ENCODE results near the gene CLDN6. TPM values are rescaled to one million over a fixed set of nuclear protein-coding genes. Genes with fewer than 3 reads are reported as not detected.

The CLDN6 gene
- total and polyA plus RNA-seq, 2 experiments from 2014 or later, result 0.33 TPM; not detected in 1

DNA sequence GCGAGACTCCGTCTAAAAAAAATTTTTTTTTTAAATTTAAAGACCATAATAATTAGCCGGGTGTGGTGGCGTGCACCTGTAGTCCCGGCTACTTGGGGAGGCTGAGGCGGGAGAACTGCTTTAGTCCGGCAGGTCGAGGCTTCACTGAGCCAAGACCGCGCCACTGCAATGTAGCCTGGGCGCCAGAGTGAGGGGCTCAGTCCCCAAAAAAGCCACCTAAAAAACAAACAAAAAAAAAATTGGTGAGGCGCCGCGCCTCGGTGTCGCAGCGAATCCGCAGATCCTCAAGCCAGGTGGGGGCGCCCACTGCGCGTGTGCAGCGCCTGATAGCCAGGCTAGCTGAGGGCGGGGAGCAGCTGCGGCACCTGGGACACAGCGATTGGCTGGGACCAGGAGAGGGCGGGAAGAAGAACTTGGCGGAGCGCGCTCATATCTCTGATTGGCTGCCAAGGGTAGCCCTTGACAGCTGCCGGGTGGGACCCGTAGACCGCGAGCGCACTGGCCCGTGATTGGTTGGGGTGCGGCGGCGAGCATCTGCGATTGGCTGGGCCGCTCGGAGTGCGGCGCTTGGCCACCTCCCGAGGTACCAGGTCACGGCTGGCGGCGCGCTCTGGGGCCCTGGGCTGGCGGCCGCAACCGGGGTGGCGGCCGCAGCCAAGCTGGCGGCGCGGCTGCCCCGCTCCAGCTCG, 14.3 kb downstream of the CLDN6 start:
- Histone ChIP-seq H4K20me1 (ENCODE audit: insufficient read depth) (no peaks in the 10 kb centered on the region), H3K4me3 (peak overlapping the region; percentile 51; the same call in 1 of the 2 replicates), H3K4me2 (ENCODE audit: unreplicated experiment) (no peak overlapping the region), H3K4me1 (ENCODE audit: insufficient read depth) (no peaks in the 10 kb centered on the region), H3K9me3 (ENCODE audit: low read depth) (no peaks in the 10 kb centered on the region), H3K27ac (no peak overlapping the region), H2AFZ (no peak overlapping the region), H3K79me2 (ENCODE audit: insufficient read depth) (no peaks in the 10 kb centered on the region), H3K9me2 (ENCODE audit: insufficient read depth) (no peaks in the 10 kb centered on the region), H3K27me3 (replicated peaks; ENCODE audit: insufficient read depth) (no peaks in the 10 kb centered on the region), H3F3A (ENCODE audit: insufficient read depth) (no peaks in the 10 kb centered on the region), H3K9ac (no peak overlapping the region), H3K36me3 (ENCODE audit: low read depth) (no peaks in the 10 kb centered on the region)
- DNase-seq, result peak; percentile 99
- TF ChIP-seq EZH2phosphoT487 (IDR thresholded peaks at IDR 0.05; ENCODE audit: insufficient read depth, low read depth) (no peak), EZH2 (IDR thresholded peaks at IDR 0.05; ENCODE audit: insufficient read depth, poor library complexity, severe bottlenecking) (no peak)
- WGBS, 2 experiments (ENCODE audit: low coverage in 1 of 2, low lambda C conversion rate in 2 of 2, missing lambda C conversion rate in 2 of 2), result 9 to 12% methylated on average over 42 to 51 of the region's 58 CpGs
- in situ Hi-C loops (cut with MboI), result no loop called here

DNA sequence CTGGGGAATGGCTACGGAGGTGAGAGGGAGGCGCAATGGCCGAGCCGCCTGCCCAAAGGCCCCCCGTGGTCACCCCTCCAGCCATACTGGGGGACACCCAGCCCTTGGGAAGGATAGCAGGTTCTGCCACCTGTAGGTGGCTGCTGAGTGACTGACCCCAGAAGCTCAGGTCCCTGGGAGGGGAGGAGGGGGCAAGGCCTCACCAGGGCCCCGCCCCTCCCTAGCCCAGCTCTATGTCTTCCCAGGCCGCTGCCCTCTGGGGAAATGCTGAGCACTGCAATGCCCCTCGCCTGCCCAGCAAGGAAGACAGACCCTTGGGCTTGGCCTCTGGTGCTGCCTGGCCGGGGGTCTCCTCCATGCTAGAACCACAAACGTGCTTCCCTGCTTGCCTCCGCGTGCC, 16.7 kb downstream of the CLDN6 start:
- no peak for DNase-seq
- WGBS, 2 experiments (ENCODE audit: low coverage in 1 of 2, low lambda C conversion rate in 2 of 2, missing lambda C conversion rate in 2 of 2), result 52 to 56% methylated on average over 10 to 11 of the region's 12 CpGs
- H3K27me3 ChIP-seq (replicated peaks; ENCODE audit: insufficient read depth), result no peaks in the 10 kb centered on the region

DNA sequence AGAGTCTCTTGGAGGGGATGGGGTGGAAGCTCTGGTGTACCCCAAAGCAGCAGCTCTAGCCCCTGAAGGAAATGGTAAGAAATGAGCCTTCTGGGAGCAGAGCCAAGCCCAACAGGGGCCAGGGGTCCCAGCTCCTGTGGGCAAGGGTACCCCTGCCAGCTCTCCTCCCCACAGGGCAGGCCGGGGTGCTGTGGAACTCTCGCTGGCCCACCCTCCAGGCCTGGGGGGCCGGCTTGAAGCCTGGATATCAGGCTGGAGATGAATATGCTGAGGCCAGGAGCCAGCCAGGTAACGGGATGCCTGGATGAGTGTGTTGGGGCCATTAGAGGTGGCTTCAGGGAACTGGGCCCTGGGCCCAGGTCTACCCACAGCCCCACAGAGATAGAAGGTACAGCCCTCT, 17.4 kb downstream of the CLDN6 start:
- 74 to 76% methylated on average over 4 of the region's 4 CpGs for WGBS, 2 experiments (ENCODE audit: low coverage in 1 of 2, low lambda C conversion rate in 2 of 2, missing lambda C conversion rate in 2 of 2)
- Histone ChIP-seq H3K4me1 (ENCODE audit: insufficient read depth) (no peaks in the 10 kb centered on the region), H2AFZ (no peak overlapping the region), H3K4me3 (no peak overlapping the region), H3K36me3 (ENCODE audit: low read depth) (no peaks in the 10 kb centered on the region), H3K27ac (no peak overlapping the region), H4K20me1 (ENCODE audit: insufficient read depth) (no peaks in the 10 kb centered on the region), H3K4me2 (ENCODE audit: unreplicated experiment) (no peak overlapping the region), H3K27me3 (replicated peaks; ENCODE audit: insufficient read depth) (no peaks in the 10 kb centered on the region), H3K9me3 (ENCODE audit: low read depth) (no peaks in the 10 kb centered on the region), H3F3A (ENCODE audit: insufficient read depth) (no peaks in the 10 kb centered on the region), H3K9me2 (ENCODE audit: insufficient read depth) (no peaks in the 10 kb centered on the region), H3K9ac (no peak overlapping the region), H3K79me2 (ENCODE audit: insufficient read depth) (no peaks in the 10 kb centered on the region)
- no peak for DNase-seq
- in situ Hi-C loops (cut with MboI), result no loop called here
- no peak for TF ChIP-seq EZH2 (IDR thresholded peaks at IDR 0.05; ENCODE audit: insufficient read depth, poor library complexity, severe bottlenecking)
- TF ChIP-seq EZH2phosphoT487 (IDR thresholded peaks at IDR 0.05; ENCODE audit: insufficient read depth, low read depth), result no peak

More for the DNA sequence above, 16.7 kb downstream of the CLDN6 start:
- H3K9ac ChIP-seq, result no peak overlapping the region
- H3K27ac ChIP-seq, result no peak overlapping the region
- H3F3A ChIP-seq (ENCODE audit: insufficient read depth), result no peaks in the 10 kb centered on the region
- TF ChIP-seq EZH2phosphoT487 (IDR thresholded peaks at IDR 0.05; ENCODE audit: insufficient read depth, low read depth) (no peak), EZH2 (IDR thresholded peaks at IDR 0.05; ENCODE audit: insufficient read depth, poor library complexity, severe bottlenecking) (no peak)
- no peak overlapping the region for H3K4me2 ChIP-seq (ENCODE audit: unreplicated experiment)
- H3K9me3 ChIP-seq (ENCODE audit: low read depth), result no peaks in the 10 kb centered on the region
- H3K4me1 ChIP-seq (ENCODE audit: insufficient read depth), result no peaks in the 10 kb centered on the region
- no peaks in the 10 kb centered on the region for H3K36me3 ChIP-seq (ENCODE audit: low read depth)
- no peak overlapping the region for H2AFZ ChIP-seq
- no peaks in the 10 kb centered on the region for H4K20me1 ChIP-seq (ENCODE audit: insufficient read depth)
- H3K4me3 ChIP-seq, result no peak overlapping the region
- no peaks in the 10 kb centered on the region for H3K79me2 ChIP-seq (ENCODE audit: insufficient read depth)
- H3K9me2 ChIP-seq (ENCODE audit: insufficient read depth), result no peaks in the 10 kb centered on the region
- in situ Hi-C loops (cut with MboI), result no loop called here

DNA sequence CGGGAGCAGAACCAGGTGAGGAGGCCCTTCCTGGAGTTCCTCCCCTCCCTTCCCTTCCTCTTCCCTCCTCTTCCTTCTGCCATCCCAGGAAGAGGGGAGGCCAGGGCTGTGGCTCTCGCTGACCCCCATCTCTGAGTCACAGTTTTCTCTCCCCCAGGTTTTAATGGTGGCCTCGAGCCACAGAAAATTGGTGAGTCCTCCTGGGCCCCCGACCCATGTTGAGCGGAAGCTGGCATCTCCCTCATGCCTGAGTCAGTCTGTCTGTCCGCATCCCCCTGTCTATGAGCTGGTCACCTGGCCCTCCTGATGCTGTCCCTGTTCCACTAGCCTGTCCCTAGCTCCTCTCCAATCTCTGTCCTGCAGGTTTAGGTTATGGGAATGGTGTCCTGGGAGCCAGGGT, 18.1 kb downstream of the CLDN6 start:
- no peak for DNase-seq
- no peaks in the 10 kb centered on the region for H4K20me1 ChIP-seq (ENCODE audit: insufficient read depth)
- no peak overlapping the region for H3K4me3 ChIP-seq
- WGBS, 2 experiments (ENCODE audit: low coverage in 1 of 2, low lambda C conversion rate in 2 of 2, missing lambda C conversion rate in 2 of 2), result 63 to 77% methylated on average over 6 of the region's 6 CpGs
- no peak overlapping the region for H3K4me2 ChIP-seq (ENCODE audit: unreplicated experiment)
- no peak overlapping the region for H3K9ac ChIP-seq
- H3K9me3 ChIP-seq (ENCODE audit: low read depth), result no peaks in the 10 kb centered on the region
- no peaks in the 10 kb centered on the region for H3K4me1 ChIP-seq (ENCODE audit: insufficient read depth)
- H3K27me3 ChIP-seq (replicated peaks; ENCODE audit: insufficient read depth), result no peaks in the 10 kb centered on the region
- H3F3A ChIP-seq (ENCODE audit: insufficient read depth), result no peaks in the 10 kb centered on the region
- H3K79me2 ChIP-seq (ENCODE audit: insufficient read depth), result no peaks in the 10 kb centered on the region
- no peaks in the 10 kb centered on the region for H3K36me3 ChIP-seq (ENCODE audit: low read depth)
- H2AFZ ChIP-seq, result no peak overlapping the region
- TF ChIP-seq EZH2 (IDR thresholded peaks at IDR 0.05; ENCODE audit: insufficient read depth, poor library complexity, severe bottlenecking), result no peak
- H3K9me2 ChIP-seq (ENCODE audit: insufficient read depth), result no peaks in the 10 kb centered on the region
- in situ Hi-C loops (cut with MboI), result no loop called here
- no peak overlapping the region for H3K27ac ChIP-seq
